HEK293 (cell line): ENCODE results near the gene SORL1-AS1.
A peak's percentile ranks its signal among the peaks of the same experiment; 100 is the strongest.

ENCODE experiments used
- CTCF ChIA-PET: fragments of 350-600 bp; formaldehyde crosslinking; extraction: SDS; loops from one replicate; lab custom pipeline; 2021; ENCODE audit warnings: antibody characterized with exemption; lab: Yijun Ruan, JAX
- POLR2A ChIA-PET: fragments of 300-600 bp; formaldehyde crosslinking; extraction: SDS; loops from one replicate; lab custom pipeline; 2020; ENCODE audit warnings: antibody characterized with exemption, inconsistent platforms; lab: Yijun Ruan, JAX
- H3K27ac ChIP-seq: fragments of 200-500 bp; sonication (Bioruptor generic); 2 replicates; pipeline ENCODE4 v1.5.1; 2014; ENCODE audit warnings: low read depth, low read length, control low read depth, inconsistent platforms; ENCODE audit errors: extremely low read depth
- H3K36me3 ChIP-seq, 2 experiments: fragments of 200-500 bp in 1 of 2; sonication (Bioruptor generic) in 1 of 2; 1 replicate in 1 of 2; 2 replicates in 1 of 2; pipeline ENCODE4 v1.5.1; 2014 to 2017; ENCODE audit warnings: inconsistent platforms in 2 of 2, low read length in 2 of 2; ENCODE audit not compliant: control insufficient read depth in 2 of 2, insufficient read depth in 1 of 2
- H3K4me1 ChIP-seq: fragments of 200-500 bp; sonication (Bioruptor generic); 2 replicates; pipeline ENCODE4 v1.5.1; 2014; ENCODE audit warnings: mild to moderate bottlenecking, low read length, inconsistent platforms; ENCODE audit not compliant: control insufficient read depth, insufficient read depth
- H3K4me3 ChIP-seq: 2 replicates; pipeline ENCODE4 v1.5.1; 2011; ENCODE audit warnings: low read depth, mild to moderate bottlenecking, control low read depth, low read length, moderate library complexity
- H3K9me3 ChIP-seq: fragments of 200-500 bp; sonication (Bioruptor generic); 2 replicates; pipeline ENCODE4 v1.5.1; 2014; ENCODE audit warnings: low read depth, low read length, inconsistent platforms; ENCODE audit not compliant: control insufficient read depth, insufficient read depth
- EGR2 ChIP-seq: fragments of 450-650 bp; formaldehyde crosslinking; IDR thresholded peaks from 2 replicates; pipeline ENCODE4 v1.5.1; 2016; ENCODE audit warnings: low read depth, missing biosample characterization, missing genetic modification characterization
- HIC1 ChIP-seq: fragments of 450-650 bp; formaldehyde crosslinking; IDR thresholded peaks from 2 replicates; pipeline ENCODE4 v1.5.1; 2016; ENCODE audit warnings: missing biosample characterization, missing genetic modification characterization
- IKZF3 ChIP-seq: fragments of 450-650 bp; IDR thresholded peaks from 2 replicates; pipeline ENCODE4 v1.5.0; 2018; ENCODE audit warnings: missing biosample characterization, mild to moderate bottlenecking, missing genetic modification characterization, moderate library complexity
- KLF17 ChIP-seq: fragments of 450-650 bp; formaldehyde crosslinking; IDR thresholded peaks from 2 replicates; pipeline ENCODE4 v1.5.1; 2016; ENCODE audit warnings: missing biosample characterization, missing genetic modification characterization
- REST ChIP-seq: fragments of 450-650 bp; formaldehyde crosslinking; IDR thresholded peaks from 2 replicates; pipeline ENCODE4 v1.5.1; 2016; ENCODE audit warnings: missing biosample characterization, missing genetic modification characterization
- SETDB1 ChIP-seq: IDR thresholded peaks from one replicate; pipeline ENCODE4 v1.6.1; 2017; ENCODE audit warnings: mild to moderate bottlenecking, low read length, moderate library complexity, mixed read lengths; ENCODE audit not compliant: insufficient read length
- ZFHX2 ChIP-seq: fragments of 450-650 bp; formaldehyde crosslinking; conservative IDR thresholded peaks from 2 replicates; pipeline ENCODE4 v1.5.1; 2016; ENCODE audit warnings: missing biosample characterization, missing genetic modification characterization
- ZFP37 ChIP-seq: fragments of 450-650 bp; formaldehyde crosslinking; IDR thresholded peaks from 2 replicates; pipeline ENCODE4 v1.5.1; 2016; ENCODE audit warnings: missing biosample characterization, missing genetic modification characterization
- ZNF174 ChIP-seq: fragments of 450-650 bp; formaldehyde crosslinking; IDR thresholded peaks from 2 replicates; pipeline ENCODE4 v1.5.0; 2017; ENCODE audit warnings: missing biosample characterization, mild to moderate bottlenecking, missing genetic modification characterization
- ZNF280C ChIP-seq: fragments of 450-650 bp; formaldehyde crosslinking; IDR thresholded peaks from 2 replicates; pipeline ENCODE4 v1.5.1; 2016; ENCODE audit warnings: missing biosample characterization, missing genetic modification characterization
- ZNF510 ChIP-seq: fragments of 450-650 bp; formaldehyde crosslinking; IDR thresholded peaks from 2 replicates; pipeline ENCODE4 v1.5.1; 2018; ENCODE audit warnings: mild to moderate bottlenecking, missing genetic modification characterization, missing biosample characterization; ENCODE audit not compliant: insufficient replicate concordance
- ZNF555 ChIP-seq: fragments of 450-650 bp; formaldehyde crosslinking; conservative IDR thresholded peaks from 2 replicates; pipeline ENCODE4 v1.5.1; 2017; ENCODE audit warnings: missing biosample characterization, mild to moderate bottlenecking, missing genetic modification characterization, inconsistent platforms

SORL1-AS1 gene

GRCh38 chr11:121443688-121444275, 9.0 kb downstream of the SORL1-AS1 start:
- ChIA-PET POLR2A (no interaction called here), CTCF (no interaction called here)
- H3K27ac ChIP-seq, result no peak overlapping the region
- no peaks in the 10 kb centered on the region for H3K36me3 ChIP-seq
- H3K9me3 ChIP-seq, result no peaks in the 10 kb centered on the region
- H3K4me1 ChIP-seq, result no peaks in the 10 kb centered on the region
- TF ChIP-seq ZNF174 (tag by site-specific recombination), result no peak
- peak; percentile 40; the same call in 1 of the 2 replicates for TF ChIP-seq EGR2 (tag by site-specific recombination)
- no peak for TF ChIP-seq REST (tag by site-specific recombination)
- no peak for TF ChIP-seq ZNF555 (tag by site-specific recombination)
- TF ChIP-seq SETDB1, result no peak
- TF ChIP-seq ZFHX2 (tag by site-specific recombination), result peak; percentile 46; the same call in 1 of the 2 replicates
- no peak for TF ChIP-seq ZNF510 (tag by site-specific recombination)
- H3K4me3 ChIP-seq, result no peak overlapping the region

DNA sequence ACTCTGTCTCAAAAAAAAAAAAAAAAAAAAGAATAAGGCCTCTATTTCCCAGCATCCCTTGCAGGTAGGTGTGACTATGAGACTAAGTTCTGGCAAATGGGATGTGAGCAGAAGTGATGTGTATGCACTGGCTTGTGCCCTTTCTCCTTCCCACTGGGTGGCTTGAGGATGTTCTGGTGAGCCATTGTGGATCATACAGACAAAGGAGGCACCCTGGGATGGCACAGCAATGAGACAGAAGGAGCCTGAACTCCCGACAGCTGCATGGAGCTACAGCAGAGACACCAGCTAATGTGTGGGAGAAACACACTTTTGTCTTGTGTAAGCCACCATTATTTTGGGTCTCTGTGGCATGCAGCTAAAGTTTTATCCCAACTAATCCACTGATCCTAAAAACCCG, 11.2 kb downstream of the SORL1-AS1 start:
- CTCF ChIA-PET, result interaction anchor here (0.6 to 0.7 kb wide), 2 partner anchors 10 to 121 kb away, joined by 3 to 4 read pairs; no protein-coding TSS in a partner anchor

DNA sequence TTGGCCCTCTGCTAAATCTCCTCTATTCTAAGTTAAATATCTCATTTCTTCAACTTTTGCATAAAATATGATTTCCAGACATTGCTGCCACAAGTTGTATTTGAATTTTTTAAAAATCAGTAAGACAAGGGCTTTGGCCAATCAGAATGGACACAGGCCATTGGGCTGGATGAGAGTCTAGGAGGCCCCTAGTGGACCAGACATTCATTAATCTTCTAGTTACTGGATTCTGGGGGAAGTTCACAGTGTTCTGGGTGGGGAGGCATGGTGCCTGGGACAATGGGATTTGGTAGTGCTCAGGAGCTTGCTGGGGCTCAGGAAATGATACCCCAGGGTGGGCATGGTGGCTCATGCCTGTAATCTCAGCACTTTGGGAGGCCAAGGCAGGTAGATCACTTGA, 13.0 kb downstream of the SORL1-AS1 start:
- Histone ChIP-seq H3K4me1 (no peaks in the 10 kb centered on the region), H3K36me3 (no peaks in the 10 kb centered on the region), H3K4me3 (no peak overlapping the region), H3K27ac (no peak overlapping the region), H3K9me3 (no peaks in the 10 kb centered on the region)
- ChIA-PET POLR2A (no interaction called here), CTCF (no interaction called here)
- TF ChIP-seq ZFP37 (tag by site-specific recombination) (no peak), ZNF174 (tag by site-specific recombination) (no peak), KLF17 (tag by site-specific recombination) (no peak), HIC1 (no peak), IKZF3 (tag by site-specific recombination) (no peak)

More for the DNA sequence above, 11.2 kb downstream of the SORL1-AS1 start:
- TF ChIP-seq ZNF280C, result no peak
- no peaks in the 10 kb centered on the region for H3K36me3 ChIP-seq
- no peaks in the 10 kb centered on the region for H3K9me3 ChIP-seq
- POLR2A ChIA-PET, result no interaction called here
- H3K4me1 ChIP-seq, result no peaks in the 10 kb centered on the region
- H3K27ac ChIP-seq, result no peak overlapping the region
- no peak overlapping the region for H3K4me3 ChIP-seq
